Islet precursor cell (in vitro differentiated cells): ENCODE data around the gene BOLA1.
"Not testable (repeated sequence)": the region's sequence is repeated elsewhere in the genome, so short reads cannot be mapped to it uniquely, and the experiment has no call there.

Experiments used
- DNase-seq: peaks from one replicate; pipeline ENCODE4 v3.0.0-alpha.2; 2018

BOLA1 gene

DNA sequence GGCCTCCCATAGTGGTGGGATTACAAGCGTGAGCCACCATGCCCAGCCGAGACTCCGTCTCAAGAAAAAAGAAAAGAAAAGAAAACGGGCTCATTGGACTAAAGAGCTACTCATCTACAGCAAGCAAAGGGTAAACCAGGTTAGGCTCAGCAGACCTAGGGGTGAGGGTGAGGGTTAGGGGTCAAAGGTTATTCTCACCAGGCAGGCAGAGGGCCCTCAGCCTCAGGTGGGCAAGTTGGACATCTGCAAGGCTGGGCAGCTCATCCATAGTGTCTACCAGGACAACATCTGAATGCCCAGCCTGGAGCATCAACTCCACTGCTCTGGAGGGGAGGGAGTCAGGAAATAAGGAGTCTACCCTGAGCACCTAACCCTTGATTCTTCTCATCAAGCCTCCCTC lies 33.8 kb downstream of the BOLA1 start:
- no peak for DNase-seq

DNA sequence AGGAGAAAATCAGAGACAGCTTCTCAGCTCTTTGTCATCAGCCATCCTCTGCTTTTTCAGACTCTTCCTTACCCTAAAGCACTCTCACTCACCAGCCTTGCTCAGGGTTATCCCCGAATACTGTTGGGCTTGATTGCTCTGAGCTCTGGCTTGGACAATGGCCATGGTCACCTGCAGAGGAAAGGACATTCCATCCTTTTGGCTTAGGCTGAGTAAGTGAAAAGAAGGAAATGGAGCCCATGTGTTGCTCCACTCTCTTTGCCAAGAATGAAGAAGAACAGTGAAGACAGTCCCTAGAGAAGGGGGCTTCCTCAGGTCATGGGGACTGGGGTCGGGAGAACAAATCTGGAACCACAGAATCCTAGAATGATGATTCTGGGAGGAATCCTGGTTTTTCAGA lies 35.0 kb downstream of the BOLA1 start:
- no peak for DNase-seq

DNA sequence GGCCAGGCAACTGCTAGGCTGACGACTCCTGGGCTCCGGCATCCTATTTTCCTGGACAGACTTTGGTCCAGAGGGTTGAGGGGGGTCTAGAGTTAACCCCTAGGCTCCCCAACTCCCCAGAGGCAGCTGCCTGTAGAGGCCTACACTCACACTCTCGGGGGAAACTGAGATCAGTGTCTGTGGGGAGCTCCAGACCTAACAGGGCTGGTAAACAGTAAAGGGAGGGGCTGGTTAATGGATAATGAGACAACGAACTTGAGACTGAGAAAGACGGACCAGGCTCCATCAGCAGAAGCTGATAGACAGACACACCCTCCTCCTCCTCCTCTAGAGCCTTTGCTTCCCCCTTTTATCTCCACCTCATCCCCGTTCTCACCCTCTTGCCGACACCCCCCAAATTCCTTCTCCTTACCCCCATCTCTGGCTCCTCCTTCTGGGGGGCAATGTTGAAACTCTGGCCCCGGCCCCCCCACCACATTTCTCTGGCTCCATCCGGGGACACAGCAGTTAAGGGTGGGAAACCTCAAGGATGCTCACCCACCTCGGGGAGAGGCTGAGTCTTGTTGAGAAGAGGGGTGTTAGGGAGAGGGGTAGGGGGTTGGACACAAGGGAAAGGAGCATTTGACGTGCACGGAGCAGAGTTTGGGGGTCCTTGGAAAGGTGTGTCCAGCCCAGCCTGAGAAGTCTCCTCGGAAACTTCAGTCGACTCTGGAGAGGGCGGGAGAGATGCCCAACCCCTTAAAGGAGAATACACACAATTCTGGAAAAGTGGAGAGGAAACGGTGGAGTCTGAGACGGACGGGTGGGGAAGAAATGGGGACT lies 37.0 kb downstream of the BOLA1 start, which contains the start of gene MTMR11:
Gene MTMR11 (minus strand): TSS at position 710 of the 822 bp plus-strand sequence. CDS start 232 bp downstream, at position 478.
- peak; percentile 71 for DNase-seq

DNA sequence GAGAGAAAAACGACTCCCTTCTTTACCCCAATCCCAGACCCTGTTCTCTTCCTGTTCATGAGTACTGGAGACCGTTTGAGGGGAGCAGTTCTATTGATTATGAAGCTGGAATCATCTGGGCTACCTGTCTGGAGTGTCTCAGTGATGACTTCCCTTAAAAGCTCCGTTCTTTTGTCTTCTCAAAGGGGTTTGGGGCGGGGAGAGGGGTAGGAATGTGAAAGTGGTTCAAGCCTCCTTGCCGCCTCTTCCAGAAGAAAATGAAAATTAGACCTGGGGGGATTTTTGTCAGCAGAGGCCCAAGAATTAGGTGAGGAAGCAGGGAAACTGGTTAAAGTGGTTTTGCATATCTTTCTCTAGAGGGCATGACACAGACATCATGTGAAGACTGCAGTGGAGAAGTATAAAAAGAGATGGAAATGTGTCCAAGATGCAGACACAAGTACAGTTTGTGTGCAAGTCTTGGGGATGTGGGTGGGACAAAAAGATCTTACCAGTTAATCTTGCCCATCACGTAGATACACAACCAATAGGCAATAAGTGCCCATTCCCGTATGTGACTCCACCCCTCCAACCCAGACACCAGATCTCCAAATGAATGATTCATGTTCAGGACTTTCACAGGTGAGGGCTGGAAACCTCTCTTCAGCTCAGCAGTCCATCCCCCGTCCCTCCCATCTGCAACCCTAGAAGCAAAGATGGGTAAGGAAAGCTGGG lies 37.8 kb downstream of the BOLA1 start:
- peak; percentile 94 for DNase-seq

DNA sequence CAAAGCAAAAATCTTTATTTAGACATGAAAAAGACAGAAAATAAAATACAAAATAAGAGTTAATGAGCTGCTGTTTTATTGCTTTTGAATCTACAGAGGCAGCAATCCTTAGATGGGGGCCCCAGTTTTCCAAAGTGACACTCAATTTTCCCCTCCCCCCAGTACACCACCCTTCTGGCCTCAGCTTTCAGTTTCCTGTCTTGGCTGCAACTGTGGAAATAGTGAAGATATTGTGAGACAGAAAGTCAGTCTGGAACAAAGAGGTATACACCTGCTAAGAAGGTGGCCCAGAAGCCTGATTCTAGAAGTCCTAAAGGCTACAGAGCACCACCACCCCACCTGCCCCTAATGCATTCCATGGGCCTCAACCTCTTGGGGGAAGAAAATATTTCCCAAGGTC lies 38.4 kb downstream of the BOLA1 start:
- DNase-seq: peak; percentile 44

DNA sequence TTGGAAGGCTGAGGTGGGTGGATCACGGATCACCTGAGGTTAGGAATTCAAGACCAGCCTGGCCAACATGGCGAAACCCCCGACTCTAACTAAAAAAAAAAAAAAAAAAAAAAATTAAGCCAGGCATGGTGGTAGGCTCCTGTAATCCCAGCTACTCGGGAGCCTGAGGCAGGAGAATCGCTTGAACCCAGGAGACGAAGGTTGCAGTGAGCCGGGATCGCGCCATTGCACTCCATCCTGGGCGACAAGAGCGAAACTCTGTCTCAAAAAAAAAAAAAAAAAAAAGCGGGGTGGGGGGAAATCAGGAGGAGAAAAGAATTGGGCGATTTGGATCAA lies 39.3 kb downstream of the BOLA1 start:
- not testable (repeated sequence) for DNase-seq

DNA sequence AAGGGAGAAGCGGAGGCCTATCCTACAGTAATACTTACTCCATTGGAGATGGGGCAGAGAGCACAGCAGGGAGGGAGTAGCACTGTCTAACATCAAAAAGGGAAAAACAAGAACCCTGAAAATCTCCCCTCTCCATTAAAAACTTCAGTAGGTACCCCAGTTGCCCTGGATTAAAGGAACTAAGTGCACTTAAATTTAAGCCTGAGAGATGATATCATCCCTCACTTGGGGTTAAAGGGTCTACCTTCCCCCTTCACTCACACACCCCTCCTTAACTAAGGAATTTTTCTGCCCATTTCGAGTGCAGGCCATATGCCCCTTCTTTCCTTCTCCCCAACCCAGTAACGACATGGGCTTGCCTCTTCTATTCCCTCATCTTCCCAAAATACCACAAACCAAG lies 41.1 kb downstream of the BOLA1 start:
- no peak for DNase-seq

DNA sequence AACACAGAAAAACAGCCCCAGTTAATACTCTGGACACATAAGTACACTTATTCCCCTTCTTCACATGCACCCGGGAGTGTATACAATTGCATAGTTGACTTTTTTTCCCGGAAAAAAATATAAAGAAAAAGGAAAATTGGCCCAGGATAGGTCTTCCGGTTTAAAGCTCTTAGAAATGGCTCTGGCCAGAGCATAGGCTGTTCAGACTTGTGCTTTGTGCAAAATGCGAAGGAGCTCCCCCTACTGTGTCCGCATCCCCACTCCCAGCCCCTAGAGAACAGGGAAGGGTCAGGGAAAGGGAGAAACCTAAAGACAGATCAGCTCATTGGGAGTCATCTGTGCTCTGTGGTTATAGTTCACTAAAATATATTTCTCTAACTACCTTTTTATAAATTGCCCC lies 42.8 kb downstream of the BOLA1 start:
- DNase-seq: peak; percentile 83

DNA sequence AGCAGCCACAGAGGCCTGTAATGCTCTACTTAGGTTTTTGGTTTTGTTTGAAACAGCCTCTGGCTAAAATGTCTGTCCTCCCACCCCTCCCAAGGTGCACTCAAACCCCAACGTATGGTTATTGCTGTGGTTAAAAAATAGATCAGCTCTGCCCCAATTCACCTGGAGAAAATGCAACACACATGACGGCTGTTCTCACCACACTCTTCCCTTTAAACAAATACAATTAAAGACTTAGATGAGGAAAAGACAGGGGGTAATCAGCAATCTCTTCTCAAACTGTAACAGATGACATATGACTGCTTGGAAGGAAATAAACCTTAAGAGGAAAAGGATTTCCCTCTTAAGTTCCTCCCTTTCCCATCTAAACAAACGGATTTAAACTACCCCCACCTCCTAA lies 43.5 kb downstream of the BOLA1 start:
- no peak for DNase-seq

DNA sequence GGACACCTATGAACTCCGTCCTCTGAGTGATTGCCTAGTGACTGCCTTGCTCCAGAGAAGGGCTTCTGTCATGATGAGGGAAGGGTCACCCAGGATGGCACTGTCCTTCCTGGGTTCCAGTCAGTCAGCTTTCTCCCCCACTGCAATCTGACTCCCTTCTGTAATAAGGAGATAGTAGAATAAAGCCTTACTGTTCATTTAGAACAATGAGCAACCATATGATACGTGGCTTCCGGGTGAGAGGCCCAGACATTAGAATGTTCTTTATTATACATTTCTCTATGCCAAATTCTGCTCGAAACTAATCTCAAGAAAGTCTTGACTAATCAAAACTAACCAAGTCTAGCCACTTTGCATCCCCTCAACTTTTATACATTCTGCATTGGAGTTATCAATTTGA lies 45.8 kb downstream of the BOLA1 start:
- DNase-seq: no peak

DNA sequence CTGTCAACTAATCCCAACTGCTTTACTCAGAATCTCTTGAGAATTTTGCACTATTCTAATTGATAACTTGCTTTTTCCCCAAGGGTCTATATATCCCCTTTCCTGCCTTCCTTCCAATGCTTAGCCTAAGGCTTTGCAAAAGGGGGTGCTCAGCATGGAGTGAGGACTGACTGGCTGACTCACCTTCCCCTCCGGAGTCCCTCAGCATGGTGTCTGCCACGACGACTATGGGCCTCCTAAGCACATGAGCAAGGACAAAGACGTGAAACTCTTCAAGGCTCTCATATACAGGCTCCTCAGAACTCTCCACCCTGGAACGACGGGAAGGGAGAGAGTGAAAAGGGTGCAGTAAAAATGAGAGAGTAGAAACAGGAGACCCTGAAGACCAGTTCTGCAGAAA lies 50.5 kb downstream of the BOLA1 start:
- DNase-seq: no peak
